ENCODE data around the gene BNC2.

DNA sequence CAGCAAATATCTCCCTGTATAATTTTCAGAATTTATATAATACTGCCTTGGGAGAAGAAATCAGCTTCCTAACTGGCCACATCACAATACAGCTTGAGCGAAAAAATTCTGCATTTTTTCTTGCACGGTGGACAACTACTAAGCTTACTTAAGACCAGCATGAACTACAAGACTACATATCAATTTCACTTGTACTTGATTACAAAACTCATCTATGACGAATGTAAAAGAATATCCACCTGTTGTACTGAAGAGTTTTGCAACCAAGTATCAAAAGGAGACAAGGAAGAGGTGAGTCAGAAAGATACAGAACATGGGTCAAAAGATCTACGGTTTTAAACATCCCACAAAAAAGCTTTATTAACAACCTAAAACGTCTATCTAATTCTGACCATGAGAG lies 279.4 kb downstream of the BNC2 start:
- TF ChIP-seq EZH2 (IDR thresholded peaks at IDR 0.05; ENCODE audit: borderline replicate concordance), result no peak
- TF ChIP-seq, protein P1, sequence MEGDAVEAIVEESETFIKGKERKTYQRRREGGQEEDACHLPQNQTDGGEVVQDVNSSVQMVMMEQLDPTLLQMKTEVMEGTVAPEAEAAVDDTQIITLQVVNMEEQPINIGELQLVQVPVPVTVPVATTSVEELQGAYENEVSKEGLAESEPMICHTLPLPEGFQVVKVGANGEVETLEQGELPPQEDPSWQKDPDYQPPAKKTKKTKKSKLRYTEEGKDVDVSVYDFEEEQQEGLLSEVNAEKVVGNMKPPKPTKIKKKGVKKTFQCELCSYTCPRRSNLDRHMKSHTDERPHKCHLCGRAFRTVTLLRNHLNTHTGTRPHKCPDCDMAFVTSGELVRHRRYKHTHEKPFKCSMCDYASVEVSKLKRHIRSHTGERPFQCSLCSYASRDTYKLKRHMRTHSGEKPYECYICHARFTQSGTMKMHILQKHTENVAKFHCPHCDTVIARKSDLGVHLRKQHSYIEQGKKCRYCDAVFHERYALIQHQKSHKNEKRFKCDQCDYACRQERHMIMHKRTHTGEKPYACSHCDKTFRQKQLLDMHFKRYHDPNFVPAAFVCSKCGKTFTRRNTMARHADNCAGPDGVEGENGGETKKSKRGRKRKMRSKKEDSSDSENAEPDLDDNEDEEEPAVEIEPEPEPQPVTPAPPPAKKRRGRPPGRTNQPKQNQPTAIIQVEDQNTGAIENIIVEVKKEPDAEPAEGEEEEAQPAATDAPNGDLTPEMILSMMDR (IDR thresholded peaks at IDR 0.05; ENCODE audit: poor library complexity), result no peak
- TF ChIP-seq EZH2phosphoT487 (IDR thresholded peaks at IDR 0.05; ENCODE audit: low read depth, severe bottlenecking, unreplicated experiment), result no peak
